ENCODE measurements around the gene TMEM245. TPM values are rescaled to one million over a fixed set of nuclear protein-coding genes. Genes with fewer than 3 reads are reported as not detected.

TMEM245 gene
- total and polyA plus RNA-seq, 7 donors = 6.0 to 77.8 (median 43.5) TPM

DNA sequence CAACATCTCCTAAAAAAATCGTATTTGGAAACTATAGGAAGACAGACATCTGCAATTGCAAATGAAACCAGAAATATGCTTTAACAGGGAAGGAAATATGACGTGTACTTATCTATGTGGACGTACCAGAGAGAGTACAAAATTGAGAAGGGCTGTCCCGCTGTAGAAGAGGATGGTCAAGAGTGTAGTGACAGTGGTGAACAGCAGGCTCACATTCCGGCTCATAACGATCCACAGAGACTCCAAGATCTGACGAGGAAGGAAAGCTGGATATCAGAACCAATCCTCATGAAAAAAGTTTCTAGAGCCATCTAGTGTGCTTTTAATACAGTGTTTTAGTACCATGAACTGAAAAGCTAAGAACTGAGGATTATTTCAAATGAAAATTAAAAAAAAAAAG lies 69.3 kb downstream of the TMEM245 start:
- Histone ChIP-seq H3K36me3 (ENCODE audit: insufficient read depth in 1 of 2, low read depth in 1 of 2) (peaks cover 13 to 95% of the 10 kb centered on the region in 2 donors), H3K9me3 (no peaks in the 10 kb centered on the region), H3K4me1 (no peaks in the 10 kb centered on the region), H3K27me3 (ENCODE audit: insufficient read depth in 3 of 3, low read length in 2 of 3) (no peaks in the 10 kb centered on the region), H3K27ac (no peak overlapping the region), H3K4me3 (no peak overlapping the region)
- intact Hi-C loops (cut with DNase I) = no loop called here
- TF ChIP-seq CTCF (IDR thresholded peaks at IDR 0.05) = no peak
- WGBS, 3 donors = 80 to 83% (median 81%) methylated on average over 7 of the region's 7 CpGs
- ATAC-seq (no peak), DNase-seq (no peak)

DNA sequence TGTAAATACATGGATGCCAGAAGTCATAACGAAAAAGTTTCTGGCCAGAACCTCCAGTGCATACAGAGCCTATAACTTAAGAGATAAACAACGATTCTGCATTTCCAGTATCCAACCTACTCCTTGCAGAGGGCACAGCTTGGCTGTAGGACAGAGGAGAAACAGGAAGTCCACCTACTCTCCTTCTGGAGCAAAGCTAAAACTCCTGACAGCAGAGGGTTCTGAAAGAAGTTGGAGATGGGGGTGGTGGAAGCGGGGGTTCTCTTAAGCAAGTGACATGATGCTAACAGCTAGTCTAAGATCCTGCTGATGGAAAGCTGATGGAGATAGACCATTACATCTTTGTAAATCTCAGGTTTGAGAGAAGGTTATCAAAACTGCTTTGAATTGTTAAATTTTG lies 70.9 kb downstream of the TMEM245 start:
- no peaks in the 10 kb centered on the region for H3K9me3 ChIP-seq
- H3K27ac ChIP-seq = no peak overlapping the region
- no peaks in the 10 kb centered on the region for H3K27me3 ChIP-seq (ENCODE audit: insufficient read depth in 3 of 3, low read length in 2 of 3)
- TF ChIP-seq CTCF (IDR thresholded peaks at IDR 0.05) = no peak
- ATAC-seq = no peak
- H3K4me3 ChIP-seq = no peak overlapping the region
- intact Hi-C loops (cut with DNase I) = no loop called here
- no peaks in the 10 kb centered on the region for H3K4me1 ChIP-seq
- WGBS, 3 donors = 94 to 96% (median 94%) methylated on average over 3 of the region's 3 CpGs
- no peak for DNase-seq
- H3K36me3 ChIP-seq (ENCODE audit: insufficient read depth in 1 of 2, low read depth in 1 of 2) = peaks cover 13 to 93% of the 10 kb centered on the region in 2 donors

- no peak for TF ChIP-seq CTCF (IDR thresholded peaks at IDR 0.05)
- H3K27ac ChIP-seq = no peak overlapping the region
- H3K4me3 ChIP-seq = no peak overlapping the region
- H3K9me3 ChIP-seq = peaks cover 5% of the 10 kb centered on the region
- H3K36me3 ChIP-seq (ENCODE audit: insufficient read depth in 1 of 2, low read depth in 1 of 2) = peaks cover 17 to 93% of the 10 kb centered on the region in 2 donors
- H3K4me1 ChIP-seq = no peaks in the 10 kb centered on the region
- intact Hi-C loops (cut with DNase I) = no loop called here
- 95 to 98% (median 97%) methylated on average over 2 of the region's 2 CpGs for WGBS, 3 donors
- ATAC-seq (no peak), DNase-seq (no peak)
- no peaks in the 10 kb centered on the region for H3K27me3 ChIP-seq (ENCODE audit: insufficient read depth in 3 of 3, low read length in 2 of 3)
These were observed 72.5 kb downstream of the TMEM245 start for GRCh38 chr9:109047259-109047658.

DNA sequence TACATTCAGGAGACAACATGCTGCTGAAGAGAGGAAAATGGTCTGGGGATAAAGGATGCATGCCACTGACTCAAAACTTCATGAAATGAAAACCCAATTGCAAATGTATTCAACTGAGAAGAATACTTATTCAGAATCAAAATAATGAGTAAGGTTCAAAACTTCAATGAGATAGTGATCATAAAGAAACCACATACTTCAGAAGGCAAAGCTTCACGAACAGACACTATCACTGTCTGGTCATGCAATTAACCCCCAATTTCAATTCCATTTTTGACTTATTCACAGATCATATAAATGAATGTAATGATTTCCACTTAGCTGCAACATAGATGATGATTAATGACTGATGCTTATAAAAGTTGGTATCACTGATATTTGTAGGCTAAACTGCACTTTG lies 73.4 kb downstream of the TMEM245 start:
- Histone ChIP-seq H3K9me3 (peaks cover 6% of the 10 kb centered on the region), H3K27ac (no peak overlapping the region), H3K36me3 (ENCODE audit: insufficient read depth in 1 of 2, low read depth in 1 of 2) (peaks cover 17 to 89% of the 10 kb centered on the region in 2 donors), H3K4me3 (no peak overlapping the region), H3K4me1 (no peaks in the 10 kb centered on the region), H3K27me3 (ENCODE audit: insufficient read depth in 3 of 3, low read length in 2 of 3) (no peaks in the 10 kb centered on the region)
- DNase-seq (no peak), ATAC-seq (no peak)
- WGBS, 3 donors = 94 to 95% (median 94%) methylated on average over 1 of the region's 1 CpG
- intact Hi-C loops (cut with DNase I) = no loop called here
- no peak for TF ChIP-seq CTCF (IDR thresholded peaks at IDR 0.05)

DNA sequence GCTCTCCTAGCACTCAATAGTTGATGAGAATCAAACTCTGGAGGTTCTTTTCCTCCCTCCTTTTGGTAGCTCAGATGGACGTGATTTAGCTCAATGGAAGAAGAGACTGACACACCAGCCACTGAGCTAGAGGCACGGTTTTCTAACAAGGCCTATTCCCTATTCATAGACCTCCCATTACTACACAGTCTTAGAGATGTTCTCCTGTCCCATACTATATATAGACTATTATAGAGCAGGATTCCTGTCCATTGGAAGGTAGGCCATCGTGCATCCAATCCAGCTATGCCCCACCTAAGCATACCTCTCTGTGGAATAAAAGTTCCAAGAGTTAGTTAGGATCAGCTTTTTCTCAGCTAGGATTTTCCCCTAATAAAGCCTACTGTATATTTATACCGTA lies 76.2 kb downstream of the TMEM245 start:
- 79 to 84% (median 84%) methylated on average over 4 of the region's 4 CpGs for WGBS, 3 donors
- no peak for TF ChIP-seq CTCF (IDR thresholded peaks at IDR 0.05)
- DNase-seq (no peak), ATAC-seq (peak; percentile 69 to 94 (median 84))
- Histone ChIP-seq H3K36me3 (ENCODE audit: insufficient read depth in 1 of 2, low read depth in 1 of 2) (peaks cover 14 to 65% of the 10 kb centered on the region in 2 donors), H3K4me3 (no peak overlapping the region), H3K9me3 (peaks cover 6% of the 10 kb centered on the region), H3K27ac (no peak overlapping the region), H3K27me3 (ENCODE audit: insufficient read depth in 3 of 3, low read length in 2 of 3) (no peaks in the 10 kb centered on the region), H3K4me1 (no peaks in the 10 kb centered on the region)
- intact Hi-C loops (cut with DNase I) = no loop called here

Measured in psoas muscle (tissue), 8 donors.